ENCODE data around the gene KPTN.

KPTN gene

GRCh38 chr19:47509170-47509847 lies 25.3 kb upstream of the KPTN start:
- no peak for FAIRE-seq
- no peak for DNase-seq (ENCODE audit: insufficient read length, low spot score)

GRCh38 chr19:47508721-47509120 lies 24.7 kb upstream of the KPTN start:
- DNase-seq (ENCODE audit: insufficient read length, low spot score) (no peak), FAIRE-seq (no peak)

- DNase-seq (ENCODE audit: insufficient read length, low spot score) (no peak), FAIRE-seq (no peak)
Observed at GRCh38 chr19:47507924-47508553, 24.0 kb upstream of the KPTN start.

GRCh38 chr19:47507012-47507411 lies 23.0 kb upstream of the KPTN start:
- FAIRE-seq (no peak), DNase-seq (ENCODE audit: insufficient read length, low spot score) (no peak)

GRCh38 chr19:47506459-47506858 lies 22.4 kb upstream of the KPTN start:
- no peak for DNase-seq (ENCODE audit: insufficient read length, low spot score)
- FAIRE-seq: no peak

- DNase-seq (ENCODE audit: insufficient read length, low spot score) (no peak), FAIRE-seq (no peak)
Observed at GRCh38 chr19:47505506-47505905, 21.5 kb upstream of the KPTN start.

- DNase-seq (ENCODE audit: insufficient read length, low spot score) (no peak), FAIRE-seq (no peak)
Observed at GRCh38 chr19:47503826-47504150, 19.8 kb upstream of the KPTN start.

- DNase-seq (ENCODE audit: insufficient read length, low spot score) (no peak), FAIRE-seq (no peak)
Observed at GRCh38 chr19:47503130-47503825, 19.3 kb upstream of the KPTN start.

GRCh38 chr19:47499863-47500830 lies 16.1 kb upstream of the KPTN start:
- no peak for DNase-seq (ENCODE audit: insufficient read length, low spot score)
- no peak for FAIRE-seq

GRCh38 chr19:47499371-47499770 lies 15.4 kb upstream of the KPTN start:
- FAIRE-seq (no peak), DNase-seq (ENCODE audit: insufficient read length, low spot score) (no peak)

- no peak for DNase-seq (ENCODE audit: insufficient read length, low spot score)
- FAIRE-seq: no peak
Observed at GRCh38 chr19:47498561-47498960, 14.5 kb upstream of the KPTN start.

GRCh38 chr19:47497821-47498520 lies 14.0 kb upstream of the KPTN start:
- FAIRE-seq: no peak
- no peak for DNase-seq (ENCODE audit: insufficient read length, low spot score)

GRCh38 chr19:47497050-47497766 lies 13.2 kb upstream of the KPTN start:
- DNase-seq (ENCODE audit: insufficient read length, low spot score) (no peak), FAIRE-seq (no peak)

GRCh38 chr19:47495478-47496372 lies 11.7 kb upstream of the KPTN start:
- no peak for FAIRE-seq
- DNase-seq (ENCODE audit: insufficient read length, low spot score): no peak

GRCh38 chr19:47494729-47495128 lies 10.7 kb upstream of the KPTN start:
- DNase-seq (ENCODE audit: insufficient read length, low spot score): no peak
- FAIRE-seq: no peak

GRCh38 chr19:47494211-47494547 lies 10.2 kb upstream of the KPTN start:
- FAIRE-seq (no peak), DNase-seq (ENCODE audit: insufficient read length, low spot score) (no peak)

GRCh38 chr19:47493378-47494210 lies 9.6 kb upstream of the KPTN start:
- DNase-seq (ENCODE audit: insufficient read length, low spot score) (no peak), FAIRE-seq (no peak)

All from HTR-8/SVneo (cell line).